Measurements from ENCODE around the gene ASPRV1. TPM values are rescaled to one million over a fixed set of nuclear protein-coding genes. Genes with fewer than 3 reads are reported as not detected.
"Not testable (repeated sequence)": the region's sequence is repeated elsewhere in the genome, so short reads cannot be mapped to it uniquely, and the experiment has no call there.

Gene ASPRV1
- 1 to 10 TPM in 1 of 3 donors, under 1 TPM in 2; 0.09 to 1.8 (median 0.29) TPM for polyA plus RNA-seq

DNA sequence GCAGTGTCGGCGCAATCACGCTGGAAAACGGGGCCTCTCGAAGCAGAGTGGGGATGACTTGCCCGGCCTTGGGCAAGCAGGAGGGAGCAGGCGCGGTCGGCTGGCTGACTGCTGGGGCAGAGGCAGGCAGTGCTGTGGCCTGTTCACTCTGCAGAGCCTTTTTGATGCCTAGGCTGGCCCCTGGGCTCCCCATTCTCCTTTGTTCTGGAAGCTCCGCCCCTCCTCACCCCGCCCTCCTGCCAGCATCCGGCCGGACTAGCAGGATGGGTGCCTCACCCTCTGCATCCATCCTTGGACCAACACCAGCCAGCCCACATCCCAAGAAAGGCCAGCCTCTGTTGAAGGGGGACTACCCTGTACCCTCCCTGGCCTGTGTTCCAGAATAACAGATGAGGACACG is at the start of gene ASPRV1:
TSS of gene ASPRV1 (minus strand) at position 136 of the 400 bp plus-strand sequence. CDS start 195 bp downstream, outside the sequence.
- H3K27me3 Mint-ChIP-seq (ENCODE audit: low read depth in 3 of 3), result peaks cover 2 to 6% (median 5%) of the 10 kb centered on the region in 3 donors
- H3K4me1 Mint-ChIP-seq, result peaks cover 10% of the 10 kb centered on the region in 2 donors
- no peaks in the 10 kb centered on the region for H3K9me3 Mint-ChIP-seq
- no peak within 1 kb of the TSS for H3K4me3 Mint-ChIP-seq
- peak within 1 kb of the TSS in 1 of 6 donors; percentile 21 for H3K27ac Mint-ChIP-seq
- no peak for DNase-seq
- peaks cover 0 to 8% (median 0%) of the 10 kb centered on the region in 3 donors for H3K36me3 Mint-ChIP-seq

DNA sequence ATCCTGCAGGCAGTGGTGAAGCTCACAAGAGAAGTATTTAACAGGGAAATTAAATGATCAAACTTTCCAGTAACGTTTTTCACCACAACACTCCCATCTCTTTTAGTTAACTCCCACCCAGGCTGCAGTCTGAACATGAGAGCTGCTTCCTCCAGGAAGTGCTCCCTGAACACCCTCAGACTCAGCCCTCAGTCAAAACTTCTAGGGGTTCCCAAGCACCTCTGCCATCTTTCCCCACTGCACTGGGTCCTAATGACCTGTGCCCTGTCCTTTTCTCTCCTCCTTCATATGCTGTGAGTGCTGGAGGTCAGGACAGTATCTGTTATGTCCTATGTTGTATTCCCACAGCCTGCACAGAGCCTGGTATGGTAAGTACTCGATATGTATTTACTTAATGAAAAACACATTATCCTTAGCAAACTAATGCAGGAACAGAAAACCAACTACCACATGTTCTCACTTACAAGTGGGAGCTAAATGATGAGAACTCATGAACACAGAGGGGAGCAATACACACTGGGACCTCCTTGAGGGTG is 49.2 kb upstream of the ASPRV1 start:
- peaks cover 21 to 36% of the 10 kb centered on the region in 2 donors for H3K4me1 Mint-ChIP-seq

DNA sequence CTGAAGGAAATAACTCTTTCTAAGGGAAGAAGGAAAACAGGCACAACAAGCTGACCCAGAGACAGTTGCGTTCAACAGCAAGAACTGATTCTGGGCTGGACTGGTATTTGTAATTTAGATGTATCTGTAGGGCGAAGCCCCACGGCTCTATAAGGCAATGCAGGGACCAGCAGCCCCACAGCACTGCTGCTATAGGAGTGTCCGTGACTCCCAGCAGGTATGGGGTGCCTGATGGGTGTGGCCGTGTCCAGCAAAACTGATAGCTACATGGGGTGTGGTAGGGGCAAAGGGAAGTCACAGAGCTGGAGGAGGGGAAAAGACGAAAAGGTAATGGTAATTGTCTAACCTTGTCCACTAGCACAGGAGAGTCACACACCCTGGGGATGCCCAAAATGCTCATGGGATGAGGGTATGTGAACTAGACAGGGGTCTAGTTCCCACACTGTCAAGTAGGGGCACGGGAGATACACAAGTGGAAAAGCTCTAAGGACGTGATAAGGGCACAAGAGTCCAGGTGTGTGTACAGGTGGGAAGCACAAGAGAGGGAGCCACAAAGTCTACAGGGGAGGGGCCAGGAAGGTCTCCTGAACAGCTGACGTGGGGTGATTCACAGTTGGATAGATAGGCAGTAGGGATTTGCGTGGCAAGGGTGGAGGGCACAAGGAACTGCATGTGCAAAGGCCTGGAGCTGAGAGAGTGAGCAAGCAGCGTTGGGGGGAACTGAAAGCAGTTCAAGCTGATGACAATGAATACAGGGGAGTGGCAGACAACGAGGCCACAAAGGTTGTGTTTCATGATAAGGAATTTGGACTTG is 48.5 kb upstream of the ASPRV1 start:
- no peak for DNase-seq

More for the DNA sequence above, 49.2 kb upstream of the ASPRV1 start:
- peak overlapping the region in 4 of 5 donors; percentile 15 to 48 (median 34) for H3K4me3 Mint-ChIP-seq
- H3K27ac Mint-ChIP-seq, result peak overlapping the region in 5 of 6 donors; percentile 30 to 88 (median 57)
- no peaks in the 10 kb centered on the region for H3K9me3 Mint-ChIP-seq
- H3K27me3 Mint-ChIP-seq (ENCODE audit: low read depth in 3 of 3), result no peaks in the 10 kb centered on the region
- H3K36me3 Mint-ChIP-seq, result peaks cover 17 to 36% (median 23%) of the 10 kb centered on the region in 3 donors
- DNase-seq, result no peak

DNA sequence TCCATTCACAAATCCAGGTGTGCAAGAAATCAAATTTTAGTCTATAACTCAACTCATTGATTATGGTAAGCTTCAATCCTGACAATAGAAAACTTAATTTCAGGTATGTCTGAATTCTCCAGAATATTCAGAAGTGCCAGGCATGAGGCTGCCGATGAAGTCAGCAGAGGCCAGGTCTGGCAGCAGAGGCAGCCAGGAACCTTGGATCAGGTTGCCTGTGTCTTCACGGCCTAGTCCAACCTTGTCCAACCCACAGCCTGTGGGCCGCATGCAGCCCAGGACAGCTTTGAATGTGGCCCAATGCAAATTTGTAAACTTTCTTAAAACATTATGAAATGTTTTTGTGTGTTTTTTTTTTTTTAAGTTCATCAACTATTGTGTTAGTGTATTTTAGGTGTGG is 46.9 kb upstream of the ASPRV1 start:
- no peak for DNase-seq
- Mint-ChIP-seq H3K27me3 (ENCODE audit: low read depth in 3 of 3) (no peaks in the 10 kb centered on the region), H3K36me3 (peaks cover 9 to 19% (median 11%) of the 10 kb centered on the region in 3 donors), H3K27ac (no peak overlapping the region), H3K9me3 (no peaks in the 10 kb centered on the region), H3K4me1 (peaks cover 19 to 21% of the 10 kb centered on the region in 2 donors), H3K4me3 (no peak overlapping the region)

More for the DNA sequence above, 48.5 kb upstream of the ASPRV1 start:
- H3K36me3 Mint-ChIP-seq, result peaks cover 13 to 30% (median 17%) of the 10 kb centered on the region in 3 donors
- H3K27ac Mint-ChIP-seq, result peak overlapping the region in 4 of 6 donors; percentile 27 to 88 (median 52)
- no peaks in the 10 kb centered on the region for H3K27me3 Mint-ChIP-seq (ENCODE audit: low read depth in 3 of 3)
- H3K4me1 Mint-ChIP-seq, result peaks cover 19 to 32% of the 10 kb centered on the region in 2 donors
- H3K4me3 Mint-ChIP-seq, result peak overlapping the region; percentile 1 to 48 (median 38)
- H3K9me3 Mint-ChIP-seq, result no peaks in the 10 kb centered on the region

DNA sequence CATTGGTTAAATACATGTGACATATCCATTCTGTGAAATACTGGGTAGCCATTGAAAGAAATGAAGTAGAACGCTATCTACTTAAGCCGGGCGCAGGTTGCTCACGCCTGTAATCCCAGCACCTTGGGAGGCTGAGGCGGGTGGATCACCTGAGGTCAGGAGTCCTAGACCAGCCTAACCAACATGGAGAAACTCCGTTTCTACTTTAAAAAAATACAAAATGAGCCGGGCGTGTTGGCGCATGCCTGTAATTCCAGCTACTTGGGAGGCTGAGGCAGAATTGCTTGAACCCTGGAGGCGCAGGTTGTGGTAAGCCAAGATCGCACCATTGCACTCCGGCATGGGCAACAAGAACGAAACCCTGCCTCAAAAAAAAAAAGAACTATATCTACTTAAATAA is 45.7 kb upstream of the ASPRV1 start:
- H3K27ac Mint-ChIP-seq, result no peak overlapping the region
- H3K4me1 Mint-ChIP-seq, result peaks cover 26 to 30% of the 10 kb centered on the region in 2 donors
- H3K27me3 Mint-ChIP-seq (ENCODE audit: low read depth in 3 of 3), result peaks cover 0 to under 1% (median 0%) of the 10 kb centered on the region in 3 donors
- no peak overlapping the region for H3K4me3 Mint-ChIP-seq
- no peak for DNase-seq
- H3K9me3 Mint-ChIP-seq, result no peaks in the 10 kb centered on the region
- H3K36me3 Mint-ChIP-seq, result peaks cover 5 to 13% (median 8%) of the 10 kb centered on the region in 3 donors

DNA sequence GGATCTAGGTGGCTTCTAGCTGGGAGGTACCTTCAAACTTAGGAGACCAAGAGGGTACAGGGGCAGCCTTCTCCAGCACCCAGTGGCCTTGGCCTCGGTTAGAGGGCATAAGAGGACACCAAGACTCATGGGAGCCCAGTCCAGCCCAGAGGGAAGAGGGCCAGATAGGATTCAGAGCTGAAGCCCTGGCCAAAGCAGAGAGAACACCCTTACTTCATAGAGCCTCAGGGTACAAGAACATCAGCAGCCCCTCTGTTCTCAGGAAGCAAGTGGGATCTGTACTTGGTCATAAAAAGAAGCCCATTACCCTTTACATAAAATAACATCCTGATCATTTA is 45.0 kb upstream of the ASPRV1 start:
- Mint-ChIP-seq H3K27me3 (ENCODE audit: low read depth in 3 of 3) (peaks cover 0 to 2% (median 0%) of the 10 kb centered on the region in 3 donors), H3K36me3 (peaks cover under 1 to 11% (median 4%) of the 10 kb centered on the region in 3 donors), H3K4me1 (peaks cover 33 to 35% of the 10 kb centered on the region in 2 donors), H3K27ac (peak overlapping the region in 1 of 6 donors; percentile 60), H3K9me3 (no peaks in the 10 kb centered on the region), H3K4me3 (no peak overlapping the region)
- no peak for DNase-seq

DNA sequence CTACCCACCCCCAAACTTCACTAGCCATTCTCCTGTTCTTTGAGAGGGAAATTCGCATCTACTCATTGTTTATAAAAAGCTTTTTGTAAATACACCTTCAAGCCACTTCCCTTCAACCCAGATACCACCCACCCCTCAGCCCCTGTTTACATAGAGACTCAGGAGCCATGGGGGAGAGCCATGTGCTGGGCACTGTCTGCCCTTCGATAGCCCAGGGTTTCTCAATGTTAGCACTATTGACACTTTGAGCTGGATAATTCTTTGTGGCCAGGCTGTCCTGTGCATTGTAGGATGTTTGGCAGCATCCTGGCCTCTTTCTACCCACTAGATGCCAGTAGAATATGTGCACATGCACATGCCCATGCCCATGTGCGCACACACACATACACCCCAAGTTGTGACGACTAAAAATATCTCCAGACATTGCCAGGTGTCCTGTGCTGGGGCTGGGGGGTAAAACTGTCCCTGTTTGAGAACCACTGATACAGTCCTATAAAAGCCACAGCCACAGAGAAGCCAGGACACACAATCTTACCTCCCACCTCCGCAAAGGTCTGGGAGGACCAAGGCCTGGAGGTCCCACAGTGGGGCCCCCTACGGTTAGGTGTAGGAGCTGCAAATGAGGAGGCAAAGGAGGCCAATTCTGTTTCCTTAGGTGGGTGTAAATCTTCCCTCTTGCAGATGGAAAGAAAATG is 44.5 kb upstream of the ASPRV1 start:
- Mint-ChIP-seq H3K36me3 (peaks cover 0 to 7% (median 0%) of the 10 kb centered on the region in 3 donors), H3K27me3 (ENCODE audit: low read depth in 3 of 3) (peaks cover 0 to 2% (median 0%) of the 10 kb centered on the region in 3 donors), H3K4me1 (peaks cover 31 to 34% of the 10 kb centered on the region in 2 donors), H3K4me3 (no peak overlapping the region), H3K9me3 (no peaks in the 10 kb centered on the region), H3K27ac (peak overlapping the region in 4 of 6 donors; percentile 19 to 62 (median 56))
- DNase-seq, result no peak

DNA sequence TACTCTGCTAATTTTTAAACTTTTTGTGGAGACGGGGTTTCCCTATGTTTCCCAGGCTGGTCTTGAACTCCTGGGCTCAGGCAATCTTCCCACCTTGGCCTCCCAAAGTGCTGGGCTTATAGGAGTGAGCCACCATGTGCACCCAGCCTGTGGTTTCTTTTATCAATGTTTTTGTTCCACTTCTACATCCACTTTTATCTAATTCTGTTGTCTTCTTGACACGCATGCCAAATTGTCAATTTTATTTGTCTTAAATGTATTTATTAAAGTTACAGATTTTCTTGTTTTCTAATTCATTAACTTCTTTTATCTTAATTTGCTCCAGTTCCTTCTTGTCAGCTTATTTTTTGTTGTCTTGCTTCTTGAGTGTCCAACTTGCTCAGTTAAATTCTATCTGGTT is 43.8 kb upstream of the ASPRV1 start:
- Mint-ChIP-seq H3K4me3 (no peak overlapping the region), H3K27ac (peak overlapping the region in 4 of 6 donors; percentile 2 to 62 (median 56)), H3K36me3 (peaks cover 0 to 6% (median 0%) of the 10 kb centered on the region in 3 donors), H3K27me3 (ENCODE audit: low read depth in 3 of 3) (peaks cover 0 to 2% (median 0%) of the 10 kb centered on the region in 3 donors), H3K9me3 (no peaks in the 10 kb centered on the region), H3K4me1 (peaks cover 24 to 27% of the 10 kb centered on the region in 2 donors)
- no peak for DNase-seq

DNA sequence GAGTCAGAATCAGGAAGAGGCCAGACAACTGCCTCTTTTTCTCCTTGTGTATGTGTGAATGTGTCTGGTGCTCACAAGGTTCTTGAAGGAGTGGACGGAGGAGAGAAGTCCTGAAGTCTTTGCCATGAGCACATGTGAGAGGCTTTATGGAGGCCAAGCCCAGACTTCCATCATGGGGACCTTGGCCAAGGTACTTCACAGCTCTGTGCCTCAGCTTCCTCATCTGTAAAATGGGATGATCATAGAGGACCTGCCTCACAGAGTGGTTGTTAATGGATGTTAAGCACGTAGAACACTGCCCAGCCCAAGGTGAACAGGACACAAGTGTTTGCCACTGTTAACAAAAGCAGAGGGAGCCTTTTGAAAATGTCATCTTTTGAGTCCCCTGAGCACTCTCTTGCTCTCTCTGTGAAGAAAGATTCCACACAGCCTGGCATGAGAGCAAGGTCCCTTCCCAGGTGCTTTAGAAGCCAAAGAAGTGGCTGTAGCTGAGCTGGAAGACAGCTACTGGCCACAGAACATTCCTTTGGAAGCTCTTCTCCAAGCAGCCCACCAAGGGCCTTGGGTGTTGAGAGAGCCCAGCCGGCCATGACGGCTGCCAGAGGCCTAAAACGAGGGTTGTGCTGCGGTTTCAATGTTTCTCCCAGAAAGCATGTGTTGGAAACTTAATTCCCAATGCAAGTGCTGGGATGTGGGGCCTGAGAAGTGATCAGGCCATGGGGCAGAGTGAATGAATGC is 41.8 kb upstream of the ASPRV1 start:
- H3K36me3 Mint-ChIP-seq, result no peaks in the 10 kb centered on the region
- no peaks in the 10 kb centered on the region for H3K9me3 Mint-ChIP-seq
- H3K4me3 Mint-ChIP-seq, result no peak overlapping the region
- H3K27me3 Mint-ChIP-seq (ENCODE audit: low read depth in 3 of 3), result peaks cover 0 to 2% (median 0%) of the 10 kb centered on the region in 3 donors
- H3K27ac Mint-ChIP-seq, result peak overlapping the region; percentile 56 to 89 (median 70)
- H3K4me1 Mint-ChIP-seq, result peaks cover 19 to 20% of the 10 kb centered on the region in 2 donors
- DNase-seq, result no peak

DNA sequence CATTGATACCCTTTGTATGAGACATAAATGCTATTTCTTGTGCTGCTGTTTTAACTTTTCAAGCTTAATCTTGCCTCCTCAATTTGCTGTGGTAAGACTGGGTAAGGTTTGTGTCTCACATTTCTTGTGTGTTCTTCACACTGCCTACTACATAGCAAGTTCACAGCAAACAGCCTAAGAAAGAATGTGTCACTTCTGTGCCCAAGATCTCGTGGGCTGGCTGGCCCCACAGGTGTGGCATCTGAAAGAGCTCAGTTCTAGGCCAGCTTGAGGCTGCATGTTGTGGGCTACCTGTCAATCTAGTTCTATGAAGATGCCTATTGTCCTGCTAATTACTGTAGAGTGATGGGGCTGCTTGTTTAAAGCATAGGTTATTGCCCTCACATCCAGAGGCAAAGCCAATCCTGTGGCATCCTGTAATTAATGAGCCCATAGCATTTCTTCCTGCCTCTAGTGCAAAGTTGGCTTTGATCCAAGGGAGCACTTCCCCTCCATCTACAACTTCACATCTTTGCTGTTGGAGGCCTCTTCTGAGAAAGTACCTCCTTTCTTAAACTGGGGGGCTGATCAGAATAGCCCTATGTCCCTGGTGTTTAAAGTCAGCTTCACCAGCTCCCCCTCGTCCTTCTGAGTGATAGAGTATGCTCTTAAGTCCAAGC is 40.9 kb upstream of the ASPRV1 start:
- H3K27me3 Mint-ChIP-seq (ENCODE audit: low read depth in 3 of 3), result peaks cover 0 to 2% (median 0%) of the 10 kb centered on the region in 3 donors
- peak; percentile 7 to 30 (median 12) for DNase-seq
- peak overlapping the region; percentile 61 to 91 (median 82) for H3K27ac Mint-ChIP-seq
- H3K4me1 Mint-ChIP-seq, result peaks cover 22 to 26% of the 10 kb centered on the region in 2 donors
- peaks cover 0 to under 1% (median 0%) of the 10 kb centered on the region in 3 donors for H3K36me3 Mint-ChIP-seq
- H3K4me3 Mint-ChIP-seq, result peak overlapping the region in 4 of 5 donors; percentile 7 to 53 (median 32)
- no peaks in the 10 kb centered on the region for H3K9me3 Mint-ChIP-seq

DNA sequence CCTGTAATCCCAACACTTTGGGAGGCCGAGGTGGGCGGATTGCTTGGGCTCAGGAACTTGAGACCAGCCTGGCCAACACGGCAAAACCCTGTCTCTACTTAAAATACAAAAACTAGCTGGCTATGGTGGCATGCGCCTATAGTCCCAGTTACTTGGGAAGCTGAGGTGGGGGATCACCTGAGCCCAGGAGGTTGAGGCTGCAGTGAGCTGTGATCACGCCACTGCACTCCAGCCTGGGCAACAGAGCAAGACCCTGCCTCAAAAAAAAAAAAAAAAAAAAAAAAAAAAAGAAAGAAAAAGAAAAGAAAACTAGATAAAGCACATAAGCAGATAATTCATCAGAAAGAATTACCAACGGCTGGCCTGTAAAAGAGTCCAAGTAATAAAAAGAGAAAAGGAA is 39.1 kb upstream of the ASPRV1 start:
- DNase-seq; H3K4me3 Mint-ChIP-seq; H3K36me3 Mint-ChIP-seq; H3K9me3 Mint-ChIP-seq; H3K27ac Mint-ChIP-seq; H3K27me3 Mint-ChIP-seq (ENCODE audit: low read depth in 3 of 3): not testable (repeated sequence)
- peaks cover 22 to 30% of the 10 kb centered on the region in 2 donors for H3K4me1 Mint-ChIP-seq

DNA sequence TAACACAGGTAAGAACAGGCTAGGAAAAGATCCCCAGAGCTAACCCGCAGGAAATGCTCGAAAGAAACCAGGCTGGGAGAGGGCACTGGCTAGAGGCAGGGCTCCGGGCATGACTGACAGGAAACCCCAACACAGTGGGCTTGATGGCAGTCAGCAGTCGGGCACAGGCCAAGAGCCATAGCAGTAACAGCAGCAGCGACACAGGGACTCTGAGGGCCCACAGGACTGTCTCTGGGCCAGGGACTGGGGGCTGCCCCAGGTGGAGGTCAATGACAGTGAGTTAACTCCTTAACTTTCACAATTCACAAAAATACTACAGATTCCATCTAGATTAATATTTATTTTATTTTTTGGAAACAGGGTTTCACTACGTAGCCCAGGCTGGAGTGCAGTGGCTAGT is 37.3 kb upstream of the ASPRV1 start:
- Mint-ChIP-seq H3K9me3 (no peaks in the 10 kb centered on the region), H3K27me3 (ENCODE audit: low read depth in 3 of 3) (peaks cover 0 to 6% (median 0%) of the 10 kb centered on the region in 3 donors), H3K4me3 (no peak overlapping the region), H3K4me1 (peaks cover 20 to 30% of the 10 kb centered on the region in 2 donors), H3K36me3 (peaks cover 10 to 16% (median 14%) of the 10 kb centered on the region in 3 donors), H3K27ac (no peak overlapping the region)
- DNase-seq, result no peak

All from immature natural killer cell (primary cell).